Measurements from ENCODE around the gene NLGN1.

- TF ChIP-seq, protein P1, sequence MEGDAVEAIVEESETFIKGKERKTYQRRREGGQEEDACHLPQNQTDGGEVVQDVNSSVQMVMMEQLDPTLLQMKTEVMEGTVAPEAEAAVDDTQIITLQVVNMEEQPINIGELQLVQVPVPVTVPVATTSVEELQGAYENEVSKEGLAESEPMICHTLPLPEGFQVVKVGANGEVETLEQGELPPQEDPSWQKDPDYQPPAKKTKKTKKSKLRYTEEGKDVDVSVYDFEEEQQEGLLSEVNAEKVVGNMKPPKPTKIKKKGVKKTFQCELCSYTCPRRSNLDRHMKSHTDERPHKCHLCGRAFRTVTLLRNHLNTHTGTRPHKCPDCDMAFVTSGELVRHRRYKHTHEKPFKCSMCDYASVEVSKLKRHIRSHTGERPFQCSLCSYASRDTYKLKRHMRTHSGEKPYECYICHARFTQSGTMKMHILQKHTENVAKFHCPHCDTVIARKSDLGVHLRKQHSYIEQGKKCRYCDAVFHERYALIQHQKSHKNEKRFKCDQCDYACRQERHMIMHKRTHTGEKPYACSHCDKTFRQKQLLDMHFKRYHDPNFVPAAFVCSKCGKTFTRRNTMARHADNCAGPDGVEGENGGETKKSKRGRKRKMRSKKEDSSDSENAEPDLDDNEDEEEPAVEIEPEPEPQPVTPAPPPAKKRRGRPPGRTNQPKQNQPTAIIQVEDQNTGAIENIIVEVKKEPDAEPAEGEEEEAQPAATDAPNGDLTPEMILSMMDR (IDR thresholded peaks at IDR 0.05), result no peak
- no peak for TF ChIP-seq POLR2AphosphoS5 (IDR thresholded peaks at IDR 0.05)
These were observed 906.5 kb downstream of the NLGN1 start for GRCh38 chr3:174303907-174304560.
